GM21526 (cell line): Measurements from ENCODE around the gene ARHGAP23.

Experiments
- ATAC-seq: cut with Tn5 transposase; IDR thresholded peaks from one replicate; pipeline ENCODE4 v1.9.1; 2021; ENCODE audit warnings: moderate library complexity; ENCODE audit not compliant: unreplicated experiment, low FRiP score

ARHGAP23 gene

DNA sequence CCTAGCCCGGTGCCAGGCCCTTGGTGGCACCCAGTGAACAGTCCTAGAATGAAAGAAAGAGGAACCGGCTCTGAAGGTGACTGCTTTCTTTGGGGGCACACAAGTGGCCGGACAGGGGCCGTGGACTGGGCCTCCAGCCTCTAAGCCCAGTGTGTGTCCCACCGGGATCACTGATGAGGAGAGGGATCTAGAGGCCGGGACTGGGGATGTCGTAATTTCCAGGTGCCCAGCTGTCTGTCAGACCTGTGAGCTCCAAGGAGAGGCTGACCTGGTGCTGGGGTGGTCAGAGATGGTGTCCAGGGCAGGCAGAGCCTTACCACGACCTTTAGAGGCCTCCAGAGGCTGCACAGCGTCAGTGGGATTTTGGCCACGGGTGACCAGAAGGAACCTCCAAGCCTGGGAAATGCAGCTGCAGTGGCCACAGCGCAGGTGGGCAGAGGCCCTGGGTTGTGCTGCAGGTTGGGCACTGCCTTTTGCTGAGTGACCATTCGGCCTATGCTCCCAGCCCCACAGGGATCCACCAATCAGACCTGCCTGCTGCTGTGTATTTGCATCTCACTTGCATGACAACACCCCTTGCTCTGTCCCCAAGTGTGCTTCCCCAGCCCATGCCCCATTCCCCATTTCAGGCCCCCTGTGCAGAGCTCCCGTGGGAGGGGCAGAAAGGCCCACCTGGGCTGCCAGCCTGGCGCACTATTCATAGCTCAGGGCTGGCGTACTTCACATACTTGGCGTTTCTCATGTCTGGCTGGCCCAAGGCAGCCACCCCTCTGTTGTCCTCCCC, 12.5 kb downstream of the ARHGAP23 start:
- no peak for ATAC-seq

- ATAC-seq: no peak
Observed at GRCh38 chr17:38441429-38442061, 13.3 kb downstream of the ARHGAP23 start.

DNA sequence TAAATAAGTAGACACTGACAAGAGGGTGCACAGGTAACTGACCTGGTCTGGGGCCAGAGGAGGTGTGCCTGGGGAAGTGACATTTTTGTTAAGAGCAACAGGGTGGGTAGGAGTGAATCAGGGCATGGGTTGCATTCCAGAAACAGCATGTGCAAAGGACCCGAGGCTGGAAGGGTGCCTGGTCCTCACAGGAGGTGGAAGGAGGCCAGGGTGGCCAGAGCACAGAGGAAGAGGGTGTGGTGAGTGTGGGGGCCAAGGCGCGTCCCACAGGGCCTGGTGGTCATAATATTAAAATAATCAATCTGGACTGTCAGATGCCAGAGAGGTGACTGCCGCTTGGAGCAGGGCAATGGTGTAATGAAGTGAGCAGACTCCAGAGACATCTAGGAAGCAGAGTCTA, 14.3 kb downstream of the ARHGAP23 start:
- ATAC-seq: no peak

GRCh38 chr17:38443356-38444031, 15.2 kb downstream of the ARHGAP23 start:
- no peak for ATAC-seq

- ATAC-seq: no peak
Observed at GRCh38 chr17:38444151-38444550, 15.9 kb downstream of the ARHGAP23 start.

DNA sequence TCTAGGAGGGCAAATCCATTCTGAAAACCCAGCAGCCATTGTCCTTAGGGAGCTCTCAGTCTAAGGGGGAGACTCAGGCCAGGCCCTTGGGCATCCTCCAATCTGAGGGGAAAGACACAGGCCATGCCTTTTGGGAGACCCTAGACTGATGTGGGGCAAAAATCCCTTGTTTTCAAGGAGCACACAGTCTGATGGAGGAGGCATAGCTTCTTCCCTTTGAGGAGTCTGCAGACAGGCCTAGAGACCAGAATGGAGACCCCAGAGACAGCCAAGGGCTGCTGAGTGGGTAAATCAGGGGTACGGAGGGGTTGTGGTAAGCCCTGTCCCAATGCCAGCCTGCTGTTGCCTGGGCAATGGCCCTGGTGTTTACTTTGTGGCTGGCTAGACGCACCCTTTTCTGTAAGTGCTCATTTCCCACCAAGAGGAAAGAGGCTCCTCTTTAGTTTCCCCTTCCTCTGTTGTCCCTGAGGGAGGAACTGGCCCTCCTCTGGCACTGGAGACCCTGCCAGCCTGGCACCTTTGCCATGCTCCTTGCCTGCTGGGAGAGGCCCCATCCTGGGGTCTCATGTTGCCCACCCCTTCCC, 19.3 kb downstream of the ARHGAP23 start:
- ATAC-seq: no peak

DNA sequence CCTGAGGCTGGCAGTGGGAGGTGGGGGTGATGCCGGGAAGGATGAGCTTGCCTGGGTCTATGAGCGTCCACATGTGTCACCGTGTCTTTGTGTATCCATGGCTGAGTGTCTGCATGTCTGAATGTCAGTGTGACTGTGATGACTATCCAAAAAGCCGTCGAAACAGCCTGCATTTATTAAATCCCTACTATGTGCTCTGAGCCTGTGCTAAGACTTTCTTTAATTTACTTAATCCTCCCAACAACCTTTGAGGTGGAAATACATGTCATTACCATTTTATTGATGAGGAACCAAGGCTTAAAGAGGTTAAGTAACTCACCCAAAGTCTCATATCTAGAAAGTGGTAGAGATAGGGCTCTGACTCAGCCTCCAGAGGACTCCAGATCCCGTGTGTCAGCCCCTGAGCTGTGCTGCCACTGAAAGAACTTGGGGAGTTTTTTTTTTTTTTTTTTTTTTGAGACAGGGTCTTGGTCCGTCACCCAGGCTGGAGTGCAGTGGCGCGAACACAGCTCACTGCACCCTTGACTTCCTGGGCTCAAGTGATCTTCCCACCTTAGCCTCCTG, 20.0 kb downstream of the ARHGAP23 start:
- no peak for ATAC-seq

DNA sequence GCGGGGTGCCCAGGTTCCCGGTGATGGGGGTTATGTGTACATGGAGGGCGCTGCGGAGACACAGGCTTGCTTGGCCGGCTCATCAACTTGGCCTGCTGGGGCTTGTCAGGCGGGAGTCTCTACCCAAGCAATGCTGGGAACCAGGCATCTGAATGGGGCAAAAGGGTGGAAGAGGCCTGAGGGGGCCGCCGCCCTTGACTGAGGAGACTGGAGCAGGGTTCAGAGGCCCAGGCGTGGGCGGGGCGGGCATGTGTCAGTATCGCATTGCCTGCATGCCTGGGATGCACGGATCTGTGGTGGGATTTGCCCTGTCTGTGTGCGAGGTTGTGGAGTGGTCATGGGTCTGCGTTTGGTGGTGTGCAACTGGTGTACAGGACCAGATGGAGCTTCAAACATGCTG, 21.1 kb downstream of the ARHGAP23 start:
- no peak for ATAC-seq

DNA sequence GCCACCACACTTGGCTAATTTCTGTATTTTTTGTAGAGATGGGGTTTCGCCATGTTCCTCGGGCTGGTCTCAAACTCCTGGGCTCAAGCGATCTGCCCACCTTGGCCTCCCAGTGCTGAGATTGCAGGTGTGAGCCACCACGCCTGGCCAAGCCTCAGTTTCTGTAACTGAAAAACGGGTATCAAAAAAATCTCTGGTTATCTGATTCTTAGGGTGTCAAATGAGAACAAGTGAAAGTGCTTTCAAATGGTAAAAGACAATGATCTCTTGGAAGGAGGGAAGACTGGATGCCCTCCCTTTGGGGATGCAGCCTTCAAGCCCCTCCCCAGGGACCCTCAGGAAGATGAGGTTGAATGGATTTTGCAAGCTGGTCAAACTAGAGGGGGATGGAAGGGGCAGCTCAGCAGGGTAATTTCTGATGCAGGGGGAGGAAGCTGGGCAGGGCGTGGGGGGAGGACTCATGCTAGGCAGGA, 22.3 kb downstream of the ARHGAP23 start:
- ATAC-seq: no peak

- no peak for ATAC-seq
Observed at GRCh38 chr17:38451030-38451839, 23.0 kb downstream of the ARHGAP23 start.

DNA sequence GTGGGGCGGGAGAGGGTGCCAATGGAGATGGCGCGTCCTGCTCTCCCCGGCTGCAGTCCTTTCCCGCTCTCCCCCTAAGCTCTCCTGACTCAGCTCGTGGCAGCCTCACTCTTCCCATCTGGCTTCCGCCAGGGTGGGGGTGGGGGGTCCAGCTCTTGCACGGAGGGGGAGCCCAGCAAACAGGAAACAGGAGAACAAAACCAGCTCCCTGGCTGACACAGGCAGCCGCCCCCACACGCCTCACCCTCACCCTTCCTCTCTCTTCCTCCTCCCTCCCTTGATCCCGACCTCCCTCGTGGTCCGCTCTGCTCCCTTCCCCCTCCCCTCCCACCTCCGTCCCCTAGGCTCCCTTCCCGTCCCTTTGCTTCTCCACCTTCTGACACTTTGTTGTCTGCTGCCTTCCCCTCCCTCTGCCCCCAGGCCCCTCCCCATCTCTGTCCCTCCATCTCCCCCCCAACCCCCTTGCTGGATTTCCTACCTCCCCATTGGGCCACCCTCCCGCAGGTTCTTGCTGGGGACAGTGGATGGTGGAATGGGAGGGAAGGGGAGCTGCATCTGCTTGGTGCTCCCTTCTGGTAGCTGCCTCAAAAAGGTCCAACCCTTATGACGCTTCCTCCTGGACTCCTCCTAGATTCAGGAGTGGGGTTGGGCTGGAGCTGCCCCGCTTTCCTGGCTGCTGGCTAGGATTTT, 23.7 kb downstream of the ARHGAP23 start:
- no peak for ATAC-seq

- ATAC-seq: no peak
Observed at GRCh38 chr17:38452719-38453118, 24.5 kb downstream of the ARHGAP23 start.

GRCh38 chr17:38453951-38454421, 25.7 kb downstream of the ARHGAP23 start:
- ATAC-seq: no peak

DNA sequence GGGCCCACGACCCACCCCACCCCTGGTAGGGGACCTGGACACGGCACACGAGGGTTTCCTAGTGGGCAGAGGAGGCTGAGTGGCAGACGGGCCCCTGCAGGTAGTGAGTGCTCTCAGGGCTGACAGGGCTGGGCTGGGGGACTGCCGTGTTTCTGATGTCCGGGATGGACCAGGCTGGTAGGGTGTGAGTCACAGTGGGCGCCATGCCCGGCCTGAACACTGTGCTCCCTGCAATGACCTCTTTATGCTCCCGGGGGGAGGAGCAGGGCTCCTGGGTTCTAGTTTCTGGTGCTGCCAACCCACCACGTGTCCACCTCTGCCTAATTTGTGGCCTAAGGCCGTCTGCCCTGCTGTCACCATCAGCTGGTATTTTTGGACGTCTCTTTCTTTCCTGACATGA, 26.3 kb downstream of the ARHGAP23 start:
- no peak for ATAC-seq

- no peak for ATAC-seq
Observed at GRCh38 chr17:38455288-38455915, 27.1 kb downstream of the ARHGAP23 start.

DNA sequence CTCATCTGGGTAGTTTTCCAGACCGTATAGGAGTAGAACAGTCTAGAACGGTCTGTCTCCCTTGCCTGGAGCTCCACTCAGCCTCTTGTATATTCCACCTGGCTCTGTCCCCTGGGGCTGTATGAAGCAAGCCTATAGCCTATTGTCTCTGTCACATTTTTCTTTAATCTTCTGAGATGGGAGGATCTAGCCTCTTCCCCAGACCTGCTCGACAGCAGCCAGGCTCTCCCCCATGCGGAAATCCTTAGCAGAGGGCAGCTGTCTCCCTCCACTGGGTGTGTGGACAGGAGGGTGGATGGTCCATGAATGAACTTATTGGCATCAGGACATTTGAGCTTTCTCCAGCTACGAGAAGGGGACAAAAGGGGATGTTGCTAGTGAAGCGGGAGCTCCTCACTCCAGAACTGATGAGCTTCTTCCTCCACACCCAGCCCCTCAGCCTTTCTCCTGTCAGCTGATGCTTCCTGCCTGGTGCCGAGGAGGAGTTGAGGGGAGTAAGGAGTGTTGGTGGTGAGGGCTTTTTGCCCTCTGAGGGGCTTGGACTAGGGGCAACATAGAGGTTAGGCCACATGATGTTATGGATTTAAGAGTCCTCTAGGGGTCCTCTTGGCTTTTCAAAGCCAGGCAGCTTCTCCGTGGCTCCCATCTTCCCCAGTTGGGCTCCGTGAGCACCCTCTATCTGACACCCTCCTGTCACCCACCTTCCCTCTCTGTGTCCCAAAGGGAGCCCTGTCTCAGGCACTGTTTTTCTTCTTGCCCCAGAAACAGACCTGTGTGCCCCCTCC, 28.0 kb downstream of the ARHGAP23 start:
- no peak for ATAC-seq

DNA sequence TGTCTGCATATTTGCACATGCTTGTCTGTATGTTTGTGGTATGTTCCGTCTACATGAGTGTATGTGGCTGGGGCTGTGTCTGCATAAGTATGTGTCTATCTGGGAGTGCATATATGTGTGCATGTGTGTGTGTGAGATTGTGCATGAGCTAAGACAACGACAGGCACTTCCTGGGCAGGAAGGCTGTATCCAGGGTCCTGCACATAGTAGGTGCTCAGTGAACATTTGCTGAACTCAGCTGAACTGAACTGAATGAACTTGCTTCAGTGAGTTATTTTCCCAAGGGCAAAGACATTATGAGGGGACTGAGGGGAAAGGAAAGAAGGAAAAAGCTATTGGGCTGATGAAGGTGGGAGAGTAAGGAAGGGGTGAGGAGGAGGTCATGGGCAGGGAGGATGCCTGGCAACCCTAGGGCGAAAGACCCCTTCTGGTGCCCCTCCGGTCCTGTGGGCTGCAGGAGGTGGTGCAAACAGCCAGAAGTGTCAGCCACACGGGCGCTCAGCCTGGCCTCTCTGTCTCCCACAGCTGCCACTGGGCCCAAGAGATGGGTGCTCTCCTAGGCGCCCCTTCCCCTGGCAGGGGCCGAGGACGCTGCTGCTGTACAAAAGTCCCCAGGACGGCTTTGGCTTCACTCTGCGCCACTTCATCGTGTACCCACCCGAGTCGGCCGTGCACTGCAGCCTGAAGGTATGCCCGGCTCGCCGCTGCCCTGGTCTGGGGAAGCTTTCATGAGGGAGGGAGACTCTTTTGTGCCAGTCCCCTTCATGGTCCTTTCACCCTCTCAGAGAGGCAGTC, 29.5 kb downstream of the ARHGAP23 start:
- no peak for ATAC-seq
